ENCODE measurements around the gene CD40LG.

The CD40LG gene

DNA sequence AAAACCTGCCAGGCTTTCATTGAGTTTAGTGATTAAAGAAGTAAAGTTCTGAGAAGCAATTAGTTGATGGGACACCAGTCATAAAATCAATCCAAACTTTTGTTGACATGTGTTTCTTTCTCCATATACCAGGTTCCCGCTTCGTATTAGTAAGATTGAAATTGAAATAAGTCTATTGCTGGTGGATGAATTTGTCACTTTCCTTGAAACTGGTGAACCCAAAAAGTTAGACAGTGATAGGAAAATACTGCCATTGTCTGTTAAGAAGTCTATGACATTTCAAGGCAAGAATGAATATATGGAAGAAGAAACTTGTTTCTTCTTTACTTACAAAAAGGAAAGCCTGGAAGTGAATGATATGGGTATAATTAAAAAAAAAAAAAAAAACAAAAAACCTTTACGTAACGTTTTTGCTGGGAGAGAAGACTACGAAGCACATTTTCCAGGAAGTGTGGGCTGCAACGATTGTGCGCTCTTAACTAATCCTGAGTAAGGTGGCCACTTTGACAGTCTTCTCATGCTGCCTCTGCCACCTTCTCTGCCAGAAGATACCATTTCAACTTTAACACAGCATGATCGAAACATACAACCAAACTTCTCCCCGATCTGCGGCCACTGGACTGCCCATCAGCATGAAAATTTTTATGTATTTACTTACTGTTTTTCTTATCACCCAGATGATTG lies at the start of gene CD40LG:
Gene CD40LG, plus strand, starts transcription at position 482 of the 684 bp plus-strand sequence. Its CDS starts 91 bp downstream, at position 573.
- FAIRE-seq = no peak
- DNase-seq (ENCODE audit: insufficient read length, low spot score) = no peak
- TF ChIP-seq, protein P1, sequence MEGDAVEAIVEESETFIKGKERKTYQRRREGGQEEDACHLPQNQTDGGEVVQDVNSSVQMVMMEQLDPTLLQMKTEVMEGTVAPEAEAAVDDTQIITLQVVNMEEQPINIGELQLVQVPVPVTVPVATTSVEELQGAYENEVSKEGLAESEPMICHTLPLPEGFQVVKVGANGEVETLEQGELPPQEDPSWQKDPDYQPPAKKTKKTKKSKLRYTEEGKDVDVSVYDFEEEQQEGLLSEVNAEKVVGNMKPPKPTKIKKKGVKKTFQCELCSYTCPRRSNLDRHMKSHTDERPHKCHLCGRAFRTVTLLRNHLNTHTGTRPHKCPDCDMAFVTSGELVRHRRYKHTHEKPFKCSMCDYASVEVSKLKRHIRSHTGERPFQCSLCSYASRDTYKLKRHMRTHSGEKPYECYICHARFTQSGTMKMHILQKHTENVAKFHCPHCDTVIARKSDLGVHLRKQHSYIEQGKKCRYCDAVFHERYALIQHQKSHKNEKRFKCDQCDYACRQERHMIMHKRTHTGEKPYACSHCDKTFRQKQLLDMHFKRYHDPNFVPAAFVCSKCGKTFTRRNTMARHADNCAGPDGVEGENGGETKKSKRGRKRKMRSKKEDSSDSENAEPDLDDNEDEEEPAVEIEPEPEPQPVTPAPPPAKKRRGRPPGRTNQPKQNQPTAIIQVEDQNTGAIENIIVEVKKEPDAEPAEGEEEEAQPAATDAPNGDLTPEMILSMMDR (IDR thresholded peaks at IDR 0.05; ENCODE audit: insufficient read depth, missing control alignments) = no peak

DNA sequence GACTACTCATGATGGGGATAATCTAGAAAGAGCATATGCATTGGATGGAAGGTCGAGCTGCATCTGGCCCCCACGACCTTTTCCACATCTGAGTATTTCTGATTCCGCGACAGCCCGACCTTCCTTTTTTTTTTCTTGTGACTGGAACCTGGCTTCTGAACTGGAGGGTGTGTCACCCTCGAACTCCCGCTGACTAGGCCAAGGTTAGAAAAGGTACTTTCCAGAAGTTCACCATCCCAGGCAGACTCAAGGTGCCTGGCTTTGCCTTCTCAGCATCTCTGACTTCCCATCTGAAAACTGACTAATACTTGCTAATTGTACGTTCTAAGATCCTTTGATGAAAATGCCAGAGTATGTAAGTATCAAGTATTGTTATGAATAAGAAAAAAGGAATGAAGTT lies 49.3 kb upstream of the CD40LG start:
- FAIRE-seq (no peak), DNase-seq (ENCODE audit: insufficient read length, low spot score) (no peak)
- TF ChIP-seq, protein P1 (IDR thresholded peaks at IDR 0.05; ENCODE audit: insufficient read depth, missing control alignments) = no peak

DNA sequence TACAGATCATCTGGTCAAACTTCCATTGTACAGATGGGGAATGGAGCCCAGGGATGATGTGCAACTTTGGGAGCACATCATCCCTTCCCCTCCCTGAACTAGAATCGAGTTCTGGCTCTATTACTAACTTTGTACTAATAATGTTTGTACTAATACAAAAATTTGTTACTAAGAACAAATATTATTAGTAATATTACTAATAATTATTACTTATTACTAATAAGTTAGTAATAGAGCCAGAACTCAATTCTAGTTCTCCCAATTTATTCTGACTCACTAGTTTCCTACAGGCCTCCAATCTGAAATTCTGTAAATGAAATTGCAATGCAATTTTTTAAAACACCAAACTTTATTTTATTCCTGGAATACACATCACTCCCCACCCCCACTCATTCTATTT lies 47.9 kb upstream of the CD40LG start:
- TF ChIP-seq, protein P1 (IDR thresholded peaks at IDR 0.05; ENCODE audit: insufficient read depth, missing control alignments) = no peak
- no peak for FAIRE-seq
- no peak for DNase-seq (ENCODE audit: insufficient read length, low spot score)

DNA sequence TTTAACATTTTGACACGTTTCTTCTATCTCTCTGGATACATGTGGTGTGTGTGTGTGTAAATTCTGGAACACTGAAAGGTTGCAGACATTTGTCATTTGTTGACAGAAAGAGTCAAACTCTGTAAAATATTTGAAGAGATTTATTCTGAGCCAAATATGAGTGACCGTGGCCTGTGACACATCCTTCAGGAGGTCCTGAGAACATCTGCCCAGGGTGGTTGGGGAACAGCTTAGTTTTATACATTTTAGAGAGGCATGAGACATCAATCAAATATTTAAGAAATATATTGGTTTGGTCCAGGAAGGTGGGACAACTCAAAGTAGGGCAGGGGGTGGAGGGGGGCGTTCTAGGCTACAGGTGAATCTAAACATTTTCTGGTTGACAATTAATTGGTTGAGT lies 40.7 kb upstream of the CD40LG start:
- TF ChIP-seq, protein P1 (IDR thresholded peaks at IDR 0.05; ENCODE audit: insufficient read depth, missing control alignments) = no peak
- no peak for DNase-seq (ENCODE audit: insufficient read length, low spot score)
- FAIRE-seq = no peak

DNA sequence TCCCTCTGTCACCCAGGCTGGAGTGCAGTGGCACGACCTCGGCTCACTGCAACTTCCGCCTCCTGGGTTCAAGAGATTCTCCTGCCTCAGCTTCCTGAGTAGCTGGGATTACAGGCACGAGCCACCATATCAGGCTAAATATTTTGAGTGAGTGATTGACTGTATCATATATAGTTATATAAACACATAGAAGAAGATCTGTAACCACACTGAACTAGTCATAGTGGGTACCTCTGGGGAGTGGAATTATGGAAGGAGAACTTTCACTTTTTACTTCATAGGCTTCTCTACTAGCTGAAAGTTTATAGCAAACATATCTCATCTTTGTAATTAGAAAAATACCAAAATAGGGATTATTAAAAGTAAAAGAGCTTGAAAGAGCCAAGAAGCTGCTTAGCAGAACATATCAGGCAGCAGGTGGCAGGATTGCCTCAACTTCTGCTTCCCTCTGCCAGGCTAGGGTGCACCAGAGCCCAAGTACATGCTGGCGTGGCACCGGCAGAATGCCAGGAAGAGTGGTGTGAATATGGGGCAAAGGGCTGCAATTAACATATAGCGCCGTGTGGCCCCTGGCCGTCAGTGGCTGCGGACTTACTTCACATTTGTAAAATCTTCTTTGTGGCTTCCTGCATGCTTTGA lies 39.5 kb upstream of the CD40LG start:
- TF ChIP-seq, protein P1 (IDR thresholded peaks at IDR 0.05; ENCODE audit: insufficient read depth, missing control alignments) = peak; percentile 37
- no peak for FAIRE-seq
- no peak for DNase-seq (ENCODE audit: insufficient read length, low spot score)

DNA sequence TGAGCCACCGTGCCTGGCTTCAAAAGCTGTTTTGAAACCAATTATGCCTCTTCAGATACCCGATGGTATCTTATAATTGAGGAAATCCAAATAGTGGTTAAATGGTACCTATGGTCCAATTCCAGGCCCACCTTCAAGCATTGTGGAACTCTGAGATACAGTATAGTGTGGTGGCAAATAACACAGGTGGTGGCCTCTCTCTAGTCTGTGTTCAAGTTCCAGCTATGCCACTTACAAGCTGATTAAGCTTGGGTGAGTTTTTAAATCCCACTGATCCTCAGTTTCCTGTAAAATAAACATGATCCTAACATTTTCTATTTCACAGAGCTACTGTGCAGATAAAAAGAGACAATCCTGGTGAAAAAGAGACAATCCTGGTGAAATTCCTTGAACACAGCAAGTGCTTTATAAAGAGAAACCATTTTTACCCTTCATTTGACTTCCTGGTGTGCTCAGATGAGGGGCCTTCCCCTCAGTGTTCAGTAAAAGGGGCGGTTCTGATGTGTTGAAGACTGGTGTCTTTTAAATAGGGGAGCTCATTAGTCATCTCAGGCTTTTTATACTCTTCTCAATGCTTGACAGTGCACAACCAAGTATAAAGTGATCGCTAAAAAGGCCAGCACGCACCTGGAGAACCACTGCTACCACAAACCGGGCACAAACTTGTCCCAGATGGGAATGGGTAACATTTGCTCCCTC lies 30.8 kb upstream of the CD40LG start:
- no peak for FAIRE-seq
- TF ChIP-seq, protein P1 (IDR thresholded peaks at IDR 0.05; ENCODE audit: insufficient read depth, missing control alignments) = no peak
- DNase-seq (ENCODE audit: insufficient read length, low spot score) = no peak
